ENCODE data around the gene NUDT5. TPM values are rescaled to one million over a fixed set of nuclear protein-coding genes. Genes with fewer than 3 reads are reported as not detected.

The NUDT5 gene
- total RNA-seq, 2 donors from 2014 or later = 41.4 to 89.0 TPM

DNA sequence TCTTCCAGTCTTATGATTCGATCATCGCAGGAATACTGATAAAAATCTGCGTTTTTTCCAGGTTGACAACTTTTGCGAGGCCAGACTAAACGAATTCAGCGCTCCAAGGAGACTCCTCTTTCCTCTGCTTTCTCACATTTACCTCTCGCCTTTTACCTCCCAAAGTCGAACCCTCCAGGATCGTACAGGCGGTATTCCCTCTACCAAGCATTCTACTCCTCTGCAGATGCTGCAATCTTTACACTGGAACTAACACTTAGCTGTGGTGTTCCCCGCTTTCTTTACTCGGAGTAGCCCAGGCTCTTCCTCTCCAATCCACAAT is 449 bp downstream of the NUDT5 start:
- intact Hi-C loops (cut with DNase I) = loop anchor here (2.0 kb wide), 1 partner anchor 18 kb away; no protein-coding TSS in a partner anchor
- H3K9ac ChIP-seq (ENCODE audit: low read depth in 2 of 2, low read length in 2 of 2) = peak overlapping the region; percentile 66 to 98
- DNase-seq = no peak
- H3K27me3 ChIP-seq = no peaks in the 10 kb centered on the region
- no peak for TF ChIP-seq CTCF (IDR thresholded peaks at IDR 0.05)
- no peaks in the 10 kb centered on the region for H3K9me3 ChIP-seq
- peak overlapping the region; percentile 91 for H3K27ac ChIP-seq
- H3K4me3 ChIP-seq = peak overlapping the region; percentile 94
- peaks cover 5% of the 10 kb centered on the region for H3K4me1 ChIP-seq
- no peaks in the 10 kb centered on the region for H3K36me3 ChIP-seq

DNA sequence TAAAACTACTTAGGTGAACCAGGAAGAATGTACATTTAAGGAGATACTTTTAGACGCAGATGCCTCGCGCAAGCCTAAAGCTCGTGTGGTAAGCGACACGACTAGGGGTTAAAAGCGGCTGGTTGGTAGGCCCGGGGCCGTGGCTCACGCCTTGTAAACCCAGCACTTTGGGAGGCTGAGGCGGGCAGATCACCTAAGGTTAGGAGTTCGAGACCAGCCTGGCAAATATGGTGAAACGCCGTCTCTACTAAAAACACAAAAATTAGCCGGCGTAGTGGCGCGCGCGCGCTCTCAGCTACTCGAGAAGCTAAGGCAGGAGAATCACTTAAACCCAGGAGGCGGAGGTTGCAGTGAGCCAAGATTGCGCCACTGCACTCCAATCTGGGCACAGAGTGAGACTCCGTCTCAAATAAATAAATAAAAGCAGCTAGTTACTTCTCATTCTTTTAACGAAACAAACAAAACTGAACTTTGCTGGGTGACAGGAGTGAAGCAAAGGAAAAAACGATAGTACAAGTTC is 879 bp downstream of the NUDT5 start:
- H3K36me3 ChIP-seq = no peaks in the 10 kb centered on the region
- no peak for TF ChIP-seq CTCF (IDR thresholded peaks at IDR 0.05)
- intact Hi-C loops (cut with DNase I) = loop anchor here (2.0 to 5.0 kb wide), 2 partner anchors 18 to 203 kb away; no protein-coding TSS in a partner anchor
- peak overlapping the region; percentile 66 to 98 for H3K9ac ChIP-seq (ENCODE audit: low read depth in 2 of 2, low read length in 2 of 2)
- peak; percentile 54 for DNase-seq
- peak overlapping the region; percentile 91 for H3K27ac ChIP-seq
- H3K4me3 ChIP-seq = peak overlapping the region; percentile 94
- H3K4me1 ChIP-seq = peaks cover 5% of the 10 kb centered on the region
- no peaks in the 10 kb centered on the region for H3K9me3 ChIP-seq
- no peaks in the 10 kb centered on the region for H3K27me3 ChIP-seq

DNA sequence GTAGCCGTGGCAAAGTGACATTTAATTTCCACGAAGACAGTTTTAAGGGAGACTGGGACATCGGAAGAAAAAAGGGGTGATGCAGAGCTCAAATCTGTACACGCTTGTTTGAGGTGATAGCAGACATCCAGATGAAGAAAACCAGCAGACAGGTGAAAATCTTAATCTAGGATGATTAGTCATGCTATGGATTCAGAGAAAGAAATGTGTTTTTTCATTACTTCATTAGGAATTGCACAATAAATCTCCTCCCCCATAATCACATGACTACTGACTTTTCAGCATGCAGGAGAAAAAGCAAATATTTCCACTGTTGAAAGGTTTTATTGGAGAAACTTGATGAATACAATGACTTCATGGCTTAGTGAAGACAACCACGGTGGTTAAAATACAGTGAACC is 2.5 kb downstream of the NUDT5 start:
- no peak overlapping the region for H3K27ac ChIP-seq
- TF ChIP-seq CTCF (IDR thresholded peaks at IDR 0.05) = no peak
- intact Hi-C loops (cut with DNase I) = loop anchor here (5.0 kb wide), 1 partner anchor 201 kb away; no protein-coding TSS in a partner anchor
- DNase-seq = no peak
- H3K4me3 ChIP-seq = no peak overlapping the region
- no peaks in the 10 kb centered on the region for H3K36me3 ChIP-seq
- peaks cover 5% of the 10 kb centered on the region for H3K4me1 ChIP-seq
- no peak overlapping the region for H3K9ac ChIP-seq (ENCODE audit: low read depth in 2 of 2, low read length in 2 of 2)
- H3K27me3 ChIP-seq = no peaks in the 10 kb centered on the region
- no peaks in the 10 kb centered on the region for H3K9me3 ChIP-seq

GRCh38 chr10:12191715-12192114 is 4.0 kb downstream of the NUDT5 start:
- Histone ChIP-seq H3K27me3 (no peaks in the 10 kb centered on the region), H3K27ac (no peak overlapping the region), H3K9ac (ENCODE audit: low read depth in 2 of 2, low read length in 2 of 2) (no peak overlapping the region), H3K9me3 (no peaks in the 10 kb centered on the region), H3K4me1 (peaks cover 5% of the 10 kb centered on the region), H3K4me3 (no peak overlapping the region), H3K36me3 (no peaks in the 10 kb centered on the region)
- DNase-seq = no peak
- no peak for TF ChIP-seq CTCF (IDR thresholded peaks at IDR 0.05)
- intact Hi-C loops (cut with DNase I) = loop anchor here (5.0 kb wide), 1 partner anchor 199 kb away; no protein-coding TSS in a partner anchor

DNA sequence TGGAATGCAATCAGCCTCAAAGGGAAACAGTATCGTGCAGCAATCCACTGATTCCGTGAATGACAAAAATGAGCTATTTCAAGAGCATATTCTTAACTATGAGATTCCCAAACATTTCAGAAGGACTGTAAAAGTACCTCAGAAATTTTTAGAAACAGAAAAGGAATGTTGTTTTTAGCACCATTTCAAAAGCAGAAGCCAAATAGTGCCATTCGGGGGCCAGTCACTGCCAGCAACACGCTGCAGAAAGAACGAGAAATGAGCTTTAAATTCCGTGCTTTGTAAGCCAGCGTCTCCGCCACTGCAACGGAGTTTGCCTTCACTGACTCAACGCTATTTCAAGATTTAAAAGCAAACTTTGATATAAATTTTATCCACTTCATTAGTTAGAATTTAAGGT is 6.3 kb downstream of the NUDT5 start:
- intact Hi-C loops (cut with DNase I) = no loop called here
- no peaks in the 10 kb centered on the region for H3K27me3 ChIP-seq
- H3K9ac ChIP-seq (ENCODE audit: low read depth in 2 of 2, low read length in 2 of 2) = no peak overlapping the region
- no peak for TF ChIP-seq CTCF (IDR thresholded peaks at IDR 0.05)
- H3K36me3 ChIP-seq = no peaks in the 10 kb centered on the region
- no peaks in the 10 kb centered on the region for H3K9me3 ChIP-seq
- no peak overlapping the region for H3K27ac ChIP-seq
- DNase-seq = no peak
- H3K4me3 ChIP-seq = no peak overlapping the region
- peaks cover 4% of the 10 kb centered on the region for H3K4me1 ChIP-seq

Measured in colonic mucosa (tissue), 4 donors.